Retinal pigment epithelial cell (primary cell): Measurements from ENCODE around the gene SCAMP5.

Source experiments
- DNase-seq: peaks from one replicate; pipeline ENCODE4 v3.0.0-alpha.2; 2010; ENCODE audit warnings: low read depth
- H3K4me3 ChIP-seq: 2 replicates; pipeline ENCODE4 v1.5.1; 2011; ENCODE audit warnings: mild to moderate bottlenecking, low read length, control low read depth, moderate library complexity
- CTCF ChIP-seq: conservative IDR thresholded peaks from 2 replicates; pipeline ENCODE4 v1.5.1; 2011; ENCODE audit warnings: low read depth, low read length, control low read depth, inconsistent platforms

SCAMP5 gene

GRCh38 chr15:75019916-75020315 lies 24.6 kb downstream of the SCAMP5 start:
- DNase-seq = no peak
- no peak for TF ChIP-seq CTCF
- H3K4me3 ChIP-seq = no peak overlapping the region

GRCh38 chr15:75021341-75021740 lies 26.0 kb downstream of the SCAMP5 start:
- TF ChIP-seq CTCF = no peak
- no peak overlapping the region for H3K4me3 ChIP-seq
- DNase-seq = no peak

- no peak for TF ChIP-seq CTCF
- H3K4me3 ChIP-seq = no peak overlapping the region
- no peak for DNase-seq
These were observed 27.4 kb downstream of the SCAMP5 start for GRCh38 chr15:75022783-75023180.

- H3K4me3 ChIP-seq = peak within 1 kb of the TSS; percentile 98
- no peak for TF ChIP-seq CTCF
- peak; percentile 72 for DNase-seq
These were observed 28.0 kb downstream of the SCAMP5 start, which contains the start of gene PPCDC for GRCh38 chr15:75023181-75023871. PPCDC (plus strand) TSS chr15:75023590; CDS start chr15:75028319, 4,729 bp downstream.

GRCh38 chr15:75023872-75024636 lies 28.7 kb downstream of the SCAMP5 start:
- peak overlapping the region; percentile 98 for H3K4me3 ChIP-seq
- no peak for TF ChIP-seq CTCF
- DNase-seq = no peak

- no peak overlapping the region for H3K4me3 ChIP-seq
- DNase-seq = no peak
- TF ChIP-seq CTCF = no peak
These were observed 29.7 kb downstream of the SCAMP5 start for GRCh38 chr15:75025107-75025506.
